Neuronal stem cell (in vitro differentiated cells): Measurements from ENCODE around the gene STRN4.
A peak's percentile ranks its signal among the peaks of the same experiment; 100 is the strongest.

Experiments
- DNase-seq: peaks from one replicate; pipeline ENCODE4 v3.0.0-alpha.2; 2013; ENCODE audit warnings: low spot score
- H2AFZ ChIP-seq: one replicate; pipeline ENCODE4 v1.6.1; 2013; ENCODE audit warnings: mild to moderate bottlenecking, low read length, inconsistent platforms
- H2AK5ac ChIP-seq: 2 replicates; pipeline ENCODE4 v1.6.1; 2013; ENCODE audit warnings: low read depth, mild to moderate bottlenecking, inconsistent platforms, low read length, moderate library complexity, mixed read lengths
- H2BK120ac ChIP-seq: 2 replicates; pipeline ENCODE4 v1.6.1; 2013; ENCODE audit warnings: low read depth, mild to moderate bottlenecking, inconsistent platforms, low read length, moderate library complexity, mixed read lengths
- H2BK12ac ChIP-seq: one replicate; pipeline ENCODE4 v1.6.1; 2013; ENCODE audit warnings: low read length, inconsistent platforms
- H2BK15ac ChIP-seq: 2 replicates; pipeline ENCODE4 v1.6.1; 2013; ENCODE audit warnings: mild to moderate bottlenecking, low read length, inconsistent platforms, mixed read lengths
- H2BK5ac ChIP-seq: one replicate; pipeline ENCODE4 v1.6.1; 2013; ENCODE audit warnings: inconsistent platforms, mild to moderate bottlenecking, low read length, moderate library complexity
- H3K14ac ChIP-seq: one replicate; pipeline ENCODE4 v1.6.1; 2013; ENCODE audit warnings: low read length, inconsistent platforms
- H3K18ac ChIP-seq: 2 replicates; pipeline ENCODE4 v1.6.1; 2013; ENCODE audit warnings: low read length, inconsistent platforms
- H3K23ac ChIP-seq: 2 replicates; pipeline ENCODE4 v1.6.1; 2013; ENCODE audit warnings: low read depth, mild to moderate bottlenecking, mixed read lengths, low read length, inconsistent platforms; ENCODE audit not compliant: poor library complexity
- H3K27ac ChIP-seq: replicated peaks from 3 replicates; pipeline ENCODE4 v1.5.1; 2013; ENCODE audit warnings: low read length, inconsistent platforms
- H3K27me3 ChIP-seq, 3 experiments: 2 replicates each; pipeline ENCODE4 v1.6.1; 2013; ENCODE audit warnings: low read length in 3 of 3, mild to moderate bottlenecking in 2 of 3, inconsistent platforms in 1 of 3, low read depth in 1 of 3, mixed read lengths in 1 of 3, moderate library complexity in 1 of 3; ENCODE audit not compliant: control insufficient read depth in 3 of 3, insufficient read depth in 3 of 3
- H3K36me3 ChIP-seq, 2 donors: replicated peaks in 1 of 2; 2 replicates each; pipeline ENCODE4 v1.6.1; 2013; ENCODE audit warnings: low read length in 2 of 2; ENCODE audit not compliant: control insufficient read depth in 2 of 2, insufficient read depth in 2 of 2
- H3K4ac ChIP-seq: 2 replicates; pipeline ENCODE4 v1.6.1; 2013; ENCODE audit warnings: inconsistent platforms, mild to moderate bottlenecking, low read length, moderate library complexity
- H3K4me1 ChIP-seq, 2 donors: 1 replicate in 1 of 2; 2 replicates in 1 of 2; pipeline ENCODE4 v1.6.1; 2013; ENCODE audit warnings: low read length in 2 of 2, low read depth in 1 of 2; ENCODE audit not compliant: control insufficient read depth in 2 of 2, insufficient read depth in 1 of 2
- H3K4me2 ChIP-seq: one replicate; pipeline ENCODE4 v1.6.1; 2013; ENCODE audit warnings: mild to moderate bottlenecking, low read length, inconsistent platforms; ENCODE audit not compliant: insufficient read depth, poor library complexity, severe bottlenecking
- H3K4me3 ChIP-seq, 2 donors: 2 replicates each; pipeline ENCODE4 v1.5.1; 2013; ENCODE audit warnings: low read length in 2 of 2, mild to moderate bottlenecking in 2 of 2, inconsistent platforms in 1 of 2, moderate library complexity in 1 of 2
- H3K79me1 ChIP-seq: one replicate; pipeline ENCODE4 v1.6.1; 2013; ENCODE audit warnings: low read depth, mild to moderate bottlenecking, inconsistent platforms, low read length, moderate library complexity
- H3K9ac ChIP-seq: one replicate; pipeline ENCODE4 v1.6.1; 2013; ENCODE audit warnings: mild to moderate bottlenecking, low read depth, low read length, inconsistent platforms; ENCODE audit not compliant: poor library complexity
- H3K9me3 ChIP-seq, 2 donors: replicated peaks in 1 of 2; 2 replicates each; pipeline versions ENCODE3 to v1.6.1; 2013; ENCODE audit warnings: low read length in 2 of 2, mild to moderate bottlenecking in 2 of 2, inconsistent platforms in 1 of 2, low read depth in 1 of 2, mixed read lengths in 1 of 2, moderate library complexity in 1 of 2; ENCODE audit not compliant: control insufficient read depth in 2 of 2, insufficient read depth in 1 of 2
- H4K8ac ChIP-seq: one replicate; pipeline ENCODE4 v1.6.1; 2013; ENCODE audit warnings: low read depth, mild to moderate bottlenecking, inconsistent platforms, low read length, moderate library complexity
- H4K91ac ChIP-seq: one replicate; pipeline ENCODE4 v1.6.1; 2013; ENCODE audit warnings: low read length, low read depth, mild to moderate bottlenecking, inconsistent platforms; ENCODE audit not compliant: poor library complexity
- WGBS, 2 donors: extraction: QIAGEN DNeasy Blood & Tissue Kit; methylation state at CpG; one replicate each; pipeline ENCODE4 v1.1.7; 2013; ENCODE audit warnings: missing lambda C conversion rate in 2 of 2, mixed read lengths in 1 of 2; ENCODE audit not compliant: insufficient read length in 2 of 2, insufficient replicate concordance in 1 of 2; ENCODE audit errors: extremely low coverage in 2 of 2; 5-methylcytosine and 5-hydroxymethylcytosine counted together

STRN4 gene

DNA sequence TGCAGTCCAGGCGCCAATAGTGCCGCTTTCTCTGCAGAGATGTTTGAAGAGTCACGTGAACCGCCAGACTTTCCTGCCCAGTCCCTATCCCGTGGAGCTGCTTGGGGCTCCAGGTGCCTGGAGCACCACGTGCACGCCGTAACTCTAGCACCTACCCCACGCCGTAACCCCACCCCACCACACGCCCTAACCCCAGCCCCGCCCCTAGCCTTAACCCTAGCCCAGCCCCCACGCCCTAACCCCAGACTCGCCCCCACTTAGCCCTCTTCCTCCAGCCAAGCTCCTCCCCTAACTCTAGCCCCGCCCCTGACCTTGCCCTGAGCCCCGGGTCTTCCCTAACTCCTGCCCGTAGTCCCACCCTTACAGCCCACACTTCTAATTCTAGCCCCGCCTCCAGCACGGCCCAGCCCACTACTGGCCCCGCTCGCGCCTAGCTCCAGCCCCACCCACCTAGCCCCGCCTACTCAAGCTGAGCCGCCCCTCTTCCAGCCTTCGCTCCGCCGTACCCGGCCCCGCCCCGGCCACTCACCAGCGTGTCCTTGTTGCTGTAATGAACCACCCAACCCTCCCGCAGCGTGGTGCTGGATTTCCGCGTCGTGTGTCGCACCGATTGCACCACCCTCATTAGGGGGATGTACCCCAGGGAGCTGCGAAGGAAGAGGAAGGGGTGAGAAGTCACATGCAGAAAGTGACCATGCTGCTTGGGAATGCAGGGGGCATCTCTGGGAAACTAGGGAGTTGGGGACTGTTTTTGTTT is 48.9 kb downstream of the STRN4 start:
- H3K4me3 ChIP-seq: peak overlapping the region in 1 of 2 donors; percentile 70
- WGBS, 2 donors: no CpG with 5 or more reads among the region's 39 CpGs
- H3K36me3 ChIP-seq: peaks cover 58 to 90% of the 10 kb centered on the region in 2 donors

GRCh38 chr19:46696866-46697203 is 49.4 kb downstream of the STRN4 start:
- DNase-seq: no peak
- no peak overlapping the region for H2BK5ac ChIP-seq
- H3K4ac ChIP-seq: no peak overlapping the region
- H2AK5ac ChIP-seq: no peak overlapping the region
- no peaks in the 10 kb centered on the region for H3K79me1 ChIP-seq
- no peak overlapping the region for H3K9ac ChIP-seq
- no peak overlapping the region for H2BK12ac ChIP-seq
- H3K4me3 ChIP-seq: no peak overlapping the region
- H3K23ac ChIP-seq: no peak overlapping the region
- H3K4me1 ChIP-seq: peaks cover 0 to 6% of the 10 kb centered on the region in 2 donors
- no peak overlapping the region for H3K27ac ChIP-seq
- no peak overlapping the region for H2BK15ac ChIP-seq
- no peak overlapping the region for H2AFZ ChIP-seq
- no peak overlapping the region for H3K14ac ChIP-seq
- no peak overlapping the region for H3K4me2 ChIP-seq
- H3K36me3 ChIP-seq: peaks cover 62 to 90% of the 10 kb centered on the region in 2 donors
- H4K8ac ChIP-seq: no peak overlapping the region
- no peak overlapping the region for H2BK120ac ChIP-seq
- WGBS, 2 donors: no CpG with 5 or more reads among the region's 9 CpGs
- H3K9me3 ChIP-seq: peaks cover under 1 to 4% of the 10 kb centered on the region in 2 donors
- H4K91ac ChIP-seq: no peak overlapping the region
- H3K18ac ChIP-seq: no peak overlapping the region
- H3K27me3 ChIP-seq: no peaks in the 10 kb centered on the region

More for the DNA sequence above, 48.9 kb downstream of the STRN4 start:
- H2BK5ac ChIP-seq: no peak overlapping the region
- H2BK12ac ChIP-seq: no peak overlapping the region
- H3K4ac ChIP-seq: no peak overlapping the region
- no peaks in the 10 kb centered on the region for H3K79me1 ChIP-seq
- H2AFZ ChIP-seq: no peak overlapping the region
- peak; percentile 89 for DNase-seq
- no peak overlapping the region for H3K27ac ChIP-seq
- no peak overlapping the region for H2AK5ac ChIP-seq
- no peak overlapping the region for H2BK15ac ChIP-seq
- H3K4me1 ChIP-seq: peaks cover 0 to 6% of the 10 kb centered on the region in 2 donors
- H3K9me3 ChIP-seq: no peaks in the 10 kb centered on the region
- peak overlapping the region; percentile 78 for H3K18ac ChIP-seq
- H4K8ac ChIP-seq: no peak overlapping the region
- H3K23ac ChIP-seq: peak overlapping the region; percentile 44
- H3K9ac ChIP-seq: no peak overlapping the region
- no peak overlapping the region for H2BK120ac ChIP-seq
- H3K4me2 ChIP-seq: peak overlapping the region; percentile 75
- no peaks in the 10 kb centered on the region for H3K27me3 ChIP-seq
- H4K91ac ChIP-seq: no peak overlapping the region
- no peak overlapping the region for H3K14ac ChIP-seq

- Histone ChIP-seq H3K79me1 (no peaks in the 10 kb centered on the region), H3K23ac (no peak overlapping the region), H3K4ac (no peak overlapping the region), H2AFZ (no peak overlapping the region), H3K4me1 (peaks cover 0 to 6% of the 10 kb centered on the region in 2 donors), H2BK5ac (no peak overlapping the region), H2BK120ac (no peak overlapping the region), H3K4me2 (no peak overlapping the region), H4K8ac (no peak overlapping the region), H3K18ac (no peak overlapping the region), H3K14ac (no peak overlapping the region), H2BK15ac (no peak overlapping the region), H3K27ac (no peak overlapping the region), H3K9ac (no peak overlapping the region), H2AK5ac (no peak overlapping the region), H3K36me3 (peaks cover 65 to 91% of the 10 kb centered on the region in 2 donors), H3K9me3 (peaks cover 1 to 9% of the 10 kb centered on the region in 2 donors), H2BK12ac (no peak overlapping the region), H3K27me3 (no peaks in the 10 kb centered on the region), H4K91ac (no peak overlapping the region), H3K4me3 (no peak overlapping the region)
- WGBS, 2 donors: no CpG with 5 or more reads among the region's 10 CpGs
- no peak for DNase-seq
Measured at GRCh38 chr19:46696052-46696451, 50.2 kb downstream of the STRN4 start.

DNA sequence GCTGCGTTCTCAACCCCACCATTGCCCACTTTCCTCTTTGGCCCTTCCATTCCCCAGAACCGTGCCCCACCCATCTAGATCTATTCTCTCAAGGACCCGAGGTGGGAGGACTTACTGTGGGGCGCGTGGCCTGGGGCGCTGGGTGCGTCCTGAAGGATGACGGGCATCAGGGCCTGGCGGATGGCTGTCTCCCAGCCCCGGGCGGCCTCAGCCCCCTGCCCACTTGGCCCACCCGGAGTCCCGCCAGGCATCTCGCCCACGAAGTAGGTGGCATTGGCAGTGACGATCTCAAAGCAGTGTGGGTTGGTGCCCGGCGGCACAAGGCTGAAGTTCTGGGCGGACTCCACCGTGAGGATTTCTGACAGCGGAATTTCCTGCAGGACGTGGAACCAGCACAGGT is 52.5 kb downstream of the STRN4 start:
- Histone ChIP-seq H3K9ac (no peak overlapping the region), H3K79me1 (no peaks in the 10 kb centered on the region), H3K27ac (no peak overlapping the region), H3K4ac (no peak overlapping the region), H3K9me3 (peaks cover 1 to 9% of the 10 kb centered on the region in 2 donors), H2BK12ac (no peak overlapping the region), H2BK15ac (no peak overlapping the region), H2AK5ac (no peak overlapping the region), H4K8ac (no peak overlapping the region), H3K4me3 (no peak overlapping the region), H3K14ac (no peak overlapping the region), H3K27me3 (no peaks in the 10 kb centered on the region), H2BK5ac (no peak overlapping the region), H2BK120ac (no peak overlapping the region), H3K23ac (peak overlapping the region; percentile 27), H3K4me2 (no peak overlapping the region), H4K91ac (no peak overlapping the region), H3K18ac (no peak overlapping the region), H3K36me3 (peaks cover 60 to 88% of the 10 kb centered on the region in 2 donors), H3K4me1 (peaks cover 0 to 6% of the 10 kb centered on the region in 2 donors), H2AFZ (no peak overlapping the region)
- no peak for DNase-seq
- no CpG with 5 or more reads among the region's 22 CpGs for WGBS, 2 donors
